IPS-18c (cell line): ENCODE results near the gene CD22.

ENCODE experiments used
- H3K4me3 ChIP-seq: 2 replicates; pipeline ENCODE4 v1.7.0; 2013; ENCODE audit warnings: low read depth, mild to moderate bottlenecking, low read length, moderate library complexity; ENCODE audit not compliant: insufficient read depth
- H3K9me3 ChIP-seq: one replicate; pipeline ENCODE4 v1.6.1; 2013; ENCODE audit warnings: mild to moderate bottlenecking, low read length, moderate library complexity; ENCODE audit not compliant: control insufficient read depth, insufficient read depth

The CD22 gene

GRCh38 chr19:35307931-35308330 is 21.1 kb upstream of the CD22 start:
- no peaks in the 10 kb centered on the region for H3K9me3 ChIP-seq
- no peak overlapping the region for H3K4me3 ChIP-seq

GRCh38 chr19:35308910-35309309 is 20.1 kb upstream of the CD22 start:
- Histone ChIP-seq H3K4me3 (no peak overlapping the region), H3K9me3 (no peaks in the 10 kb centered on the region)

- Histone ChIP-seq H3K9me3 (no peaks in the 10 kb centered on the region), H3K4me3 (no peak overlapping the region)
Measured at GRCh38 chr19:35309481-35310279, 19.3 kb upstream of the CD22 start.

- Histone ChIP-seq H3K9me3 (no peaks in the 10 kb centered on the region), H3K4me3 (no peak overlapping the region)
Measured at GRCh38 chr19:35310331-35310730, 18.7 kb upstream of the CD22 start.

- Histone ChIP-seq H3K9me3 (no peaks in the 10 kb centered on the region), H3K4me3 (no peak overlapping the region)
Measured at GRCh38 chr19:35310811-35311465, 18.0 kb upstream of the CD22 start.

GRCh38 chr19:35311901-35312665 is 16.9 kb upstream of the CD22 start:
- no peak overlapping the region for H3K4me3 ChIP-seq
- H3K9me3 ChIP-seq, result no peaks in the 10 kb centered on the region

GRCh38 chr19:35313587-35313986 is 15.4 kb upstream of the CD22 start:
- no peak overlapping the region for H3K4me3 ChIP-seq
- no peaks in the 10 kb centered on the region for H3K9me3 ChIP-seq

- no peak overlapping the region for H3K4me3 ChIP-seq
- no peaks in the 10 kb centered on the region for H3K9me3 ChIP-seq
Measured at GRCh38 chr19:35314031-35314430, 15.0 kb upstream of the CD22 start.

GRCh38 chr19:35314858-35315470 is 14.0 kb upstream of the CD22 start:
- Histone ChIP-seq H3K4me3 (no peak overlapping the region), H3K9me3 (no peaks in the 10 kb centered on the region)

GRCh38 chr19:35315883-35316282 is 13.1 kb upstream of the CD22 start:
- Histone ChIP-seq H3K4me3 (no peak overlapping the region), H3K9me3 (no peaks in the 10 kb centered on the region)

GRCh38 chr19:35316560-35316959 is 12.4 kb upstream of the CD22 start:
- Histone ChIP-seq H3K4me3 (no peak overlapping the region), H3K9me3 (no peaks in the 10 kb centered on the region)

GRCh38 chr19:35317464-35318043 is 11.4 kb upstream of the CD22 start:
- Histone ChIP-seq H3K4me3 (no peak overlapping the region), H3K9me3 (peaks cover 2% of the 10 kb centered on the region)

GRCh38 chr19:35318679-35319448 is 10.1 kb upstream of the CD22 start:
- peaks cover 2% of the 10 kb centered on the region for H3K9me3 ChIP-seq
- H3K4me3 ChIP-seq, result no peak overlapping the region

- peaks cover 2% of the 10 kb centered on the region for H3K9me3 ChIP-seq
- no peak overlapping the region for H3K4me3 ChIP-seq
Measured at GRCh38 chr19:35320065-35320713, 8.8 kb upstream of the CD22 start.

- H3K4me3 ChIP-seq, result no peak overlapping the region
- peaks cover 2% of the 10 kb centered on the region for H3K9me3 ChIP-seq
Measured at GRCh38 chr19:35321291-35321690, 7.7 kb upstream of the CD22 start.

- peaks cover 2% of the 10 kb centered on the region for H3K9me3 ChIP-seq
- H3K4me3 ChIP-seq, result no peak overlapping the region
Measured at GRCh38 chr19:35322014-35322413, 7.0 kb upstream of the CD22 start.
